GM18498 (cell line): ENCODE measurements around the gene SCGB3A1.

Experiments used
- ATAC-seq: cut with Tn5 transposase; IDR thresholded peaks from one replicate; pipeline ENCODE4 v1.9.1; 2021; ENCODE audit warnings: mild to moderate bottlenecking, moderate library complexity; ENCODE audit not compliant: unreplicated experiment

SCGB3A1 gene, protein sequence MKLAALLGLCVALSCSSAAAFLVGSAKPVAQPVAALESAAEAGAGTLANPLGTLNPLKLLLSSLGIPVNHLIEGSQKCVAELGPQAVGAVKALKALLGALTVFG

DNA sequence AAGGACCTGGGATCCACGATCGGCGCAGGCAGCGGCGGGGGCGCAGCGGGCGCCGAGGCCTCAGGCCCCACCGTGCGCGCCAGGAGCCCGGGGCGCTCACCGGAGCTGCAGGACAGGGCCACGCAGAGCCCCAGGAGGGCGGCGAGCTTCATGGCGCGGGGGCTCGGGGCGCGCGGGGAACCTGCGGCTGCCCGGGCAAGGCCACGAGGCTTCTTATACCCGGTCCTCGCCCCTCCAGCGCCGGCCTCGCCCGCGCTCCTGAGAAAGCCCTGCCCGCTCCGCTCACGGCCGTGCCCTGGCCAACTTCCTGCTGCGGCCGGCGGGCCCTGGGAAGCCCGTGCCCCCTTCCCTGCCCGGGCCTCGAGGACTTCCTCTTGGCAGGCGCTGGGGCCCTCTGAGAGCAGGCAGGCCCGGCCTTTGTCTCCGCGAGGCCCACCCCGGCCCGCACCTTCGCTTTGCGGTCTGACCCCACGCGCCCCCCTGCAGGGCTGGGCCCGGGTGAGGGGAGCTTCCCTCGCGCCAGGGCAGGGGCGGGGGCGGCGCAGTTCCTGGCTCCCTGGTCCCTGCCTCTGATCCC, at the start of gene SCGB3A1:
Gene SCGB3A1 (minus strand): TSS at position 189 of the 577 bp plus-strand sequence. CDS start 37 bp downstream, at position 152.
- ATAC-seq: no peak

DNA sequence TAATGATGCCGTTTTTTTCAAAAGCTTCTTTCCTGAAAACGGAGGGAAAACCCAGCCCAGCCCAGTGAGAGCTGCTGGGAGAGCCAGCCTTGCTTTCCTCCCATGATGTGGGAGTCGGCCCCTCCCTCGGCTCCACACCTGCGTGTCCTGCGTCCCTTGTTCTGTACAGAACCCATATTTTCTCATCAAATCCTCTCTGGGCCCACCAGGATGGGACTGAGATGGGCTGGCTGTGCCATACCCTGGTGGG, 49.2 kb upstream of the SCGB3A1 start:
- no peak for ATAC-seq

DNA sequence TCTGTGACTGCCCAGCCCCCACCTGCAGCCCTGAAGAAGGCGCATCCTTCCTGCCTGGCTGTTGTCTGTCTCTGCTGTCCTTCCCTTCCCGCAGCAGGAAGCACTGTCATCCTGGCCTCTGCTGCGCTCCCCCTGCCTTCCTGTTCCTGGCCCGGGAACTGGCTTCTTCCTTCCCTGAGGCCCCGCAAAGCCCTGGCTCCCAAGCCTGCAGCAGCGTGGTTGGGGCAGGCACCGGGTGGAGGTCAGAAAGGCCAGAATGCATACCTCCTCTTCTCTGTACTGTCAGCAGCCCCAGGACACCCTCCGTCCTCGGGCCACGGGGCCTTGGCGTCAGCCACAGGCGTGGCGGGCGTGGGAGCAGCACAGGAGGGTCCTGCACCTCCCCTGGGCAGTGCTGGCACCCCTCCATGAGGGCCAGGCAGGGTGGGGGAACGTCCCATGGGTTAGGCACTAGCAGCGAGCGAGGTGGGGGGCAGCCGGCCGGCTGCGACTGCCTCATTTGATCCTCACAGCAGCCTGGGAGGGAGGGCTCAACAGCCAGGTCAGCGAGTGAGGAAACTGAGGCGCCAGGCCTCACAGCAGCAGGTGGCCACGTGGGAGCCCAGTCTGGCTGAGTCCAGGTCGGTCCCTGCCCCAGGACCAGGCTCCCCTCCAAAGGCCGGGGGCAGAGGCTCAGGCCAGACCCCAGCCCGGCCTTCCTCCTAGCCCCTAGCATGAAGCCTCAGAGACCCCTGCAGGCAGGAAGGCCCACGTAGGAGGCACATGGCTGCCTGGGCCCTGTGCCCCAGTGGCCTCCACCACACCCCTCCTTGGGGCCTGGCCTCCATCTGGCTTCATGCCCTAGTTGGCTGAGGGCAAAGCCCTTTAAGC, 48.7 kb upstream of the SCGB3A1 start:
- no peak for ATAC-seq

DNA sequence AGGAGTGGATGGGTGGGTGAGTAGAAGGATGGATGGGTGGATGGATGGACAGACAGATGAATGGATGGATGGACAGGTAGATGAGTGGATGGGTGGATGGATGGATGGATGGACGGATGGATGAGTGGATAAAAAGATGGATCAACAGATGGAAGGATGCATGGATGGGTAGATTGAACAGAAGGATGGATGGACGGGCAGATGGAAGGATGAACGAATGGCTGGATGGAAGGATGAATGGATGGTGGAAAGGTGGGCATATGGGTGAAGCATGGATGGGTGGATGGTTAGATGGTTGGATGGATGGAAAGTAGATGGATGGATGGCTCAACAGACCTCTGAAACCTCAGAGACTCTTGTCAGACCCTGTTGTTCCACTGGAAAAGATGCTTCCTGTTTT, 48.0 kb upstream of the SCGB3A1 start:
- ATAC-seq: no peak

DNA sequence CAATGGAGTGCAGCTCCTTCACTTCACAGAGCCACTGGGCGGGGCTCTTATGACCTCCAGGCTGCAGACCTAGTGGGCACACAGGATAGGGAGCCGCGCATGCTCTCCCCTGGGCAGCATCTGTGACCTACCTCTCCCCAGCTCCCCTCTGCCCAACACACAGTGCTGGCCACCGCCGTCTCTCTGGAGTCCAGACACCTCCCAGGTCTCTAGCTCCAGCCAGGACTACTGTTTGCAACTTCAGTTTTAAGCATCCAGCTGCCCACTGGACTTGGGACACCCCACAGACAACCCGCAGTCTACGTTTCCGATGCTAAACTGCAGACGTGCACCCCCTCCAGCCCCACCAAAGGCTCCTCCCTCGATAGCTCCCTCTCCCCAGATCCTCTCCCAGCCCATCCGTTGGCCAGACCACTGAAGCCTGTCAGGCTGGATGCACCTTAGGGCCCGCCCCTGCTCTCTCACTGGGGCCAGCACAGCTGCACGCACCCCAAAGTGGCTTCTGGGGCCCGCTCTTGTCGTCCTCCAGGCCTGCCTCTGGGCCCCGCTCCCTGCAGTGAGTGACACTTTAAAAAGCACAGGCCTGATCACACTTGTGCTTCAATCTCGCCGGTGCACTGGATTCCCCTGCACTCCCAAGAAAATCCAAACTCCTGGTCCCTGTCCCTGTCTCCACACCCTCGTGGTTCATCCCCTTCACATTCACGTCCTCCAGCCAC, 46.8 kb upstream of the SCGB3A1 start:
- ATAC-seq: no peak

DNA sequence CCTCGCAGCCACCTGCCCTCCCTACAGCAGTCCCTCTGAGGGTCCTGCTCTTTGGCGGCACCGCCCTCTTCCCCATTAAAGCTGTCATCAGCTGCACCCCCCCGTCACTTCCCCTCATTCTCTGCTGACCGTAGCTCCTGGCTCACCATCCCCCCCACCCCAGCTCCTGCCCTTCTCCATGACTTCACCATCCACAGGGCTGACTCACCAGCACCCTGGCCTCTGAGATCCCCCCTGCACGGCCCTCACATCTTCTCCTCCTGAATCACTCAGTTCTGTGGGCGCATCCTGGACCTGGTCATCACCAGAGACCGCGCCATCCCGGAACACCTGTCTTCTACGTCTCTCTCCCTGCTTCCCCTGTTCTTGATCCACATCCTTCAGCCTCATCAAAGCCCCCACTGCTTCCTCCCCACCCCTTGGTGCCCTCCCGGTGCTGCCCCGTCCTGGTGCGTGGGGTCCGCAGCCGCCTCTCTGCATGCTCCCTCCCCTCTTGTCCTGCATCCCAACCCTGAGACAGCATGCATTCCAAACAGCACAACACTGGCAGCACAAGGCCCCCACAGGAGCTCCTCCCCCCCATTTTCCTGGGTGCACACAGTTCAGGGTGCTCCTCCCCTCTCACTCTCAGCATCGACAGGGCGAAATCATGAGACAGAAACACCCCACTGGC, 45.2 kb upstream of the SCGB3A1 start:
- ATAC-seq: no peak

DNA sequence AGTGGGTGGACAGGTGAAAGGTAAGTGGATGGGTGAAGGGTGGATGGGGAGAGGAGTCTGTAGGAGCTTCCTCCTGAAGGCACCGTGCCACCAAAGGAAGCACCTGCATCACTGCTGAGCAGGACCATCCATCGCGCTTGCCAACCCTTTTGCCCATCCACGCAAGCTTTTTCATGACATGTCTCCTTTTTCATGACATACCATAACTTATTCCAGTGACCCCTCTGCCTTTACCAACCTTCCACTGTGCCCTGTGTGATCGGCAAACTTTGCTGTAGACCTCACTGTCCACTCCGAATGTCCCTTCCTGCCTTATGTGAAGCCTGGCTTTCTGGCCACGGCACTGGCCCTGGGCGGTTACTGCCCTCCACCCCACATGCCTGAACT, 44.7 kb upstream of the SCGB3A1 start:
- no peak for ATAC-seq

DNA sequence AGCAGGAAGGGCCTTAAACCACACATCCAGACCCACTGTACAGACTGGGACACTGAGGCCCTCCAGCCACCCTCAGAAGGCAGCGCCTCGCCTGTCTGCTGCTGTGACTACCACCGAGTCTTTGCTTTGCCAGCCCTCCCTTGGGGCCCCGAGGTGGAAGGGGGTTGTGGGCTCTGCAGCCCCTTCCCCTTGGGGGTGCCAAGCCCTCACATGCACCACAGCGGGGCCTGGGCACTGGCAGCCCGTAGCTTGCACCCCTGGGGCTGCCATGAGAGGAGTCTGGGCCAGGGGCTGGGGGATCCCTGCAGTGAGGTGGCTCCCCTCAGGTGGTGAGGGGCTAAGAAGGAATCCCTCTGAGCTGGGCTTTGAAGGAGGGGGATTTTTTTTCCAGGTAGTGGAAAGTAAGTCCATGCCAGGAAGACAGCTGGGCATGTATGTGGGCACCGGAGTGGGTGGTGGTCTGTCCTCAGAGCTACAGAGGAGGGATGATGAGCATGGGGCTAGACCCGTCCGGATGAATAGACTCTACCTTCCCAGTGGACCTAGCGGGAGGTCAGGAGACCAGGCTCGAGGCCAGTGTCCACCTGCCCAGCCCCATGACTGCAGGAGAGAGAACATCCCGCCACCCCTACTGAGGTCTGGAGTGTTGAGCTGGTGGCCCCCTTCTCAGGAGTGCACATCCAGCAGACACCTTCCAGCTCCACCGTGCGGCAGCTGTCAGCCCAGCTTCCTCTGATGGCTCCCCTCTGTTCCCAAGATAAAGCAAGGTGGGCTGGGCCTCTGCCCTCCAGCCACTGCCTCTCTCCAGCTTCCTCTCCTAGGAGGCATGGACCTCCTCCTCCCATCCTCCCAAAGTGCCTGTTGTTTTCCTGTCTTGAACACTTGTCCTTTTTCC, 42.2 kb upstream of the SCGB3A1 start:
- ATAC-seq: no peak

DNA sequence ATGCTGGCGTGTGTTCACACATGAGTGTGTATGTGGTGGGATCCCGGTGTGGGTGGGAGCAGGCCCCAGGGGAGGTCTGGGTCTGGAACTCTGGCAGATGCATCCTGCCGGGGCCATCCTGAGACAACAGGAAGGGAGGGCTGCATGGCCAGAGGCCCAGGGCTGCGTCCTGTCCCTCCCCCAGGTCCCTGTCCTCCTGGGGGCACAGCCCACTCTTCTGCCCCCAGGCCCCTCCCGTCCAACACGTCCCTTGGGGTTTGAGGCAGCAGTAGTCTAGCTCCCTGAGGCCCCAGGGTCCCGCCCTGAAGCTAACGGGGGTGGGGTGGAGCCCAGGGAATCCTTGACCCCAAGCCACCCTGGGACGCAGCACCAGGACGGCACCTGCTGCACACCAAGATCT, 41.5 kb upstream of the SCGB3A1 start:
- no peak for ATAC-seq

DNA sequence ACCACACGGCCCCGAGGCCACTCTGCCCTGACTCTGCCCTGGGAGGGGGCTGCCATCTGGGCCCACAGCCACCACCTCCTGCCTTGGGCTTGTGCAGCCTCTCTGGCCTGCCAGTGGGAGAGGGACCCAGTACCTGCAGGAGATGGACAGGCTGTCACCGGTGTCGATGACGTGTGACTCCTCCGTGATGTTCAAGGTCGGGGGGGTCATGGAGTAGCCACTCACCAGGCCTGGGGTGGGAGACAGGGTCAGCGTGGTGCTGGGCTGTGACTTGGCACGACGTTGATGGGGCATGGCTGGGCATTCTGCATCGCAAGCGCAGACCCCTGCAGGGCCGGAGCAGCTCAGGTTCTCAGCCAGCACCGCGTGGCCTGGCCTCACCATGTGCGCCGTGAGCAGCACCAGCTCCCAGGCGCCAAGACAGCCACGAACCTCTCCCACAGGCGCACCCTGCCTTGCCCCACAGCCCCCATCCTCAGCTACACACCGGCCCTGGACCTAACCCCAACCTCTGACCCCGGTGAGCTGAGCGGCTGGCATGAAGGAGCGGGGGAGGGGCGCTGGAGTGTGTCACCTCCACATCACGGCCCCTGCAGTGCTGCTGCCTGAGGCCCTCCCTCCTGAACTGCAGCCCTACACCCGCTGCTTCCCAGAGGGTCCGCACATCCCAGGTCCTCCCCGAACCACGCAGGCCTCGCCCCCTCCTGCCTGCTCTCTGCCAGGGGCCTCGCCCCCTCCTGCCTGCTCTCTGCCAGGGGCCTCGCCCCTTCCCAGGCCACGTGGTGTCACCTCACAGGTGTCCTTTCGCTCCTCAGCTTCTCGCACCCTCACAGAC, 40.5 kb upstream of the SCGB3A1 start:
- no peak for ATAC-seq

DNA sequence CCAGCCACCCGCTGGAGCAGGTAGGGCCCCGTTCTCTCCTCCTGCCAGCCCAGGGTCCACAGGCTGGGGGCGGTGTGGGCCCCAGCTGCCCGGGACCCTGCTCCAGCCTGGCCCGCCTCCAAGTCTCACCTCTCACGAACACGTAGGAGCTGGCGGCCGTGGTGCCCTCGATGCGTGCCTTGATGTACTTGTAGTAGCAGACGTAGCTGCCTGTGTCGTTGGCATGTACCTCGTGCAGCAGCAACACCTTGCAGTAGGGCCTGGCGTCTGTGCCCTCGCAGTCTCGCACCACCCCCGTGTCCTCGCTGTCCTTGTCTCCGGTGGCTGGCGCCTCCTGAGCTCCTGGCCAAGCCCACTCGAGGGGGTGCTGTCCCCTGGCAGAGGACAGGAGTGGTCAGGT, 39.1 kb upstream of the SCGB3A1 start:
- no peak for ATAC-seq

DNA sequence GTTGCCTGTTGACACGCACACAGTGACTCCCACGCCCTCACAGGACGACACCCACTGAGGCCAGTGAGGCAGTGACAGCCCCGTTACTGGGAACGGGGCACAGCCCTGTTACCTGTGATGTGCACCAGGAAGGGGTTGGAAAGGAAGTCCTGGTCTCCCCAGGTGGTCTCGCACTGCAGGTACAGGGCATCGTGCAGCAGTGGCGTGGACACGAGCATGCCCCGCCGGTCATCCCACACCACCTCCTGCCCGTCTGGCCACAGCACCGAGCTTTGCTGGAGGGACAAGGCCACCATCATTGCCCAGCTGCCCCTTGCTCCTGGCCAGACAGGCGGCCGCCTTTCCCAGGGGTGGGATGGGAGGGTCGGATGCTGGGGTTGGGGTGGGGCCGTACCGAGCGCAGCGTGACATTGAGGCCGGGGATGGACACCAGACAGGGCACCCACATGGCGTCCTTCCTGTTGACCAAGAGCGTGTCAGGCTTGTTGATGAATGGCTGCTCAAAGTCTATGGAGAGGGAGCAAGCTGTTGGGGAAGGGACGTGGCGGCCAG, 38.6 kb upstream of the SCGB3A1 start:
- no peak for ATAC-seq

DNA sequence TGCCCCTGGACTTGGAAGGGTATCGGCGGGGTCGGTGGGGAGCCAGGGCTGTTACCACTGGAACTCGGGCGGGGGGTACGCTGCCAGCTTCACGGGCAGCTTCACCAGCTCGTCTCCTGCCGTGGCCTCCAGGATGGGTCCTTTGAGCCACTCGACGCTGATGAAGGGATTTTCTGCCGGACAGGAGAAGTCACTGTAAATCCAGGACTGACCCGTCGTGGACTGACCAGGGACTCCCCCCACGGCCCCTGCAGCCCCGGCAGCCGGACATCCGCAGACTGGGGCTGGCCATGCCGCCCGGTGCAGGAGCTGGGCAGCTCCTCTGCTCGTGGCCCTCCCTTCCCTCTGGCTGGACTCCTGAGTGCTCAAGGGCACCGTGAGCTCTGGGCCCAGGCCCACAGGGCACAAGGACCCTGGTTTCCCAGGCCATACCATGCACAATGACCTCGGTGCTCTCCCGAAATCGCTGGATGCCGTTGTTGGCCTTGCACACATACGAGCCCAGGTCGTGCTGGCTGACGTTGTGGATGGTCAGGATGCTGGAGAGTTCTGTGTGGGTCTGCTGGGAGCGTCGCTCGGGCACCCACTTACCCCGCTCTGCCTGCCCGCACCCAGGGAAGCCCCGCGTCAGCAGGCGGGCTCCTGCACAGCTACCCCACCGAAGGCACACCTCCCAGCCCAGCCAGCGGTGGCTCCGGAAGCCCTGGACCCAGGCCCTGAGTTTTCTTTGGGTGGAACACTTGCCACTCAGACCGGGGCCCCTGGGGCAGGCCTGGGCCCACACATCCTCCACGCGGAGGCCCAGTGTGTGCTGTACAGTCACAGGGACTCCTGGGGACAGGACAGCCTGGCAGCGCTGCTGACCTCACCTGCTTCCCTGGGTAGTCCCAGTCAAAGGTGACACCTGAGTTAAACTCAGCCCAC, 37.8 kb upstream of the SCGB3A1 start:
- no peak for ATAC-seq

DNA sequence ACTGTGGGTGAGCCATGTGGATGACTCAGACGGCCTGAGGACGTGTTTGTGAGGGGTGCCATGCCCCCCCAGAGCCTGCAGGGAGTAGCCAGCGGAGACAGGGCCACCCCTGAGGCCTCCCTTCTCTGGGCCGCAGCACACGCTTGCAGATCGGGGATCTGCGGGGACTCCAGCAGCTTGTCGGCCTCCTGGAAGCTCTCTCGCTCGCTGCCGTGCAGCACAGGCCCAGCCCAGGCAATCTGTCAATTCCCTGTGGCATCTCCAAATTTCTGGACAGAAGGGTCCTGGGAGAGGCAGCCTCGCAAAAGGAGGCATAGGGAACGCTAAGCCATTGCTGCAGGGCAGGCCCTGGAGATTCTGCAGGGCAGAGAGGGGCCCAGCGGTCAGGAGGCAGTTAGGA, 36.9 kb upstream of the SCGB3A1 start:
- no peak for ATAC-seq

DNA sequence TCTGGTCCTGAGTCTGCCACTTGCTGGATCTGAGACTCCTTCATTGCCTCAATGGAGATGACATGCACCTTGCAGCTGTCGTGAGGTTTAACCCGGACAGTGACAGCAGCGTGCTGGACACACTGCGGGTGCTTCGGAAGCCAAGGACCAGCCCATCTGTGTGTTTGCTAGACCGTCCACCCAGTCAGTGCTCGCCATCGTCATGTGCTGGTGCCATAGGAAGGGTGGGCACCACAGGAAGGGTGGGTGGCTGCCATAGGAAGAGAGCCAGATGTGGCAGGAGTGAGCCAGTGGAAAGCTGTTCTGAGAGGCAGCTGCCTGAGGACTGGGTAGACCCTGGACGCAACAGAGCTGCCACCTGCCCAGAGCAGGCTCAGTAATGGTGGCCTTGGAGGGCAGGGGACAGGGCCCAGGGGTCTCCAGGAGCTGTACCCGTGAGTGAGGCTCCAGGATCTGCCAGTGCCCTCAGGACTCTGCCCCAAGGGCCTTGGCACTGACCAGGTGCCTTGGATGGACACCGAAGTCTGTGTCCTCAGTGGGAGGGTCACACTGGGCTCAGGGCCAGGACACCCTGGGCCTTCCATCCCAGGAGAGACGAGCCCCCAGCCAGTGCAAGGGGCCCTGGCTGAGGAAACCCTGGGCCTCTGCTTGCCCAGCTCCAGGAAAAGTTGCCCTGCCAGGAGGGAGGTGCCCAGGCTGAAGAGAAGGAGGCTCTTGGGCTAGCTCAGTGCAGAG, 36.3 kb upstream of the SCGB3A1 start:
- ATAC-seq: no peak

DNA sequence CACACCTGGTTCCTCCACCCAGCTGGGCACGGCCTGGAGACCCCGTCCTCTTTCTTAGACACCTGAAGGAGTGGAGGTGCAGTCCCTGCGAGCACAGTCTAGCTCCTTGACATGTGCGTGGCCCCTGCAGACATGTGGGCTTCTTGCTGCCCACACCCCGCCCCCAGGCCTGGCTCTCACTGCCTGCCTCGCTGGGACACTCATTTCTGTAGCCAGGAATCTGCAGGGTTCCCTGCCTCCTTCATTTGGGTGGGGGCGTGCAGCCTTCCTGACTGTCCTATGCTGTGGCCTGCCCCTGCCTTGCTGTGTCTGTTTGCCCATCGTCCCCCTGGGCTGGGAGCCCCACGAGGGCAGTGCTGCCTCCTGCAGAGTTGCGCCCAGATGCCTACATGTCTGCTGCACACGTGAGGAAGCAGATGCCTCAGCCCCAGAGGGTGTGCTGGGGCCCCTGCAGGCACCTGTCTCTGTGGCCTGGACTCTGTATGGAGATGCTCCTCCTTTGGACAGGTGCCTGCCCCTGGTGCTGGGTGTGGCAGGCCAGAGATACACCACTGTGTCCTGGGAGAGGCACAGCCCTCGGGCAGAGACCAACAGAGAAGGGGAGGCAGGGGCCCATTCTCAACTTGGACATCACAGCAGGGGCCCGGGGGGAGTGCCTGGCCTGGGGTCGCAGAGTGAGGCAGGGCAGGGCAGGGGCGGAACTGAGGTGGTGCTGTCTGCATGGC, 35.5 kb upstream of the SCGB3A1 start:
- no peak for ATAC-seq
